Measurements from ENCODE around the gene GLIS2.

The GLIS2 gene

GRCh38 chr16:4376126-4376892, 60.4 kb downstream of the GLIS2 start:
- H3K36me3 ChIP-seq (replicated peaks; ENCODE audit: low read depth, low read length), result no peaks in the 10 kb centered on the region
- peaks cover 3% of the 10 kb centered on the region; the same call in 1 of the 2 replicates for H4K20me1 ChIP-seq (ENCODE audit: insufficient read depth, low read length)
- H3K9me3 ChIP-seq (ENCODE audit: insufficient read depth, low read length), result no peaks in the 10 kb centered on the region
- no peak overlapping the region for H3K4me3 ChIP-seq (ENCODE audit: low read length)
- H3K9ac ChIP-seq (ENCODE audit: low read length), result no peak overlapping the region
- TF ChIP-seq CTCF (IDR thresholded peaks at IDR 0.05; ENCODE audit: low read depth, low read length) (no peak), EZH2phosphoT487 (IDR thresholded peaks at IDR 0.05; ENCODE audit: low read depth) (no peak)
- H3K27ac ChIP-seq (ENCODE audit: low read length), result no peak overlapping the region
- H3K79me2 ChIP-seq (ENCODE audit: low read length), result no peaks in the 10 kb centered on the region
- H3K4me2 ChIP-seq (ENCODE audit: low read length), result no peak overlapping the region
- H2AFZ ChIP-seq (ENCODE audit: low read depth, low read length), result no peak overlapping the region
- no peaks in the 10 kb centered on the region for H3K4me1 ChIP-seq (ENCODE audit: low read length)
- no peaks in the 10 kb centered on the region for H3K27me3 ChIP-seq (ENCODE audit: low read depth, low read length)

- Histone ChIP-seq H3K36me3 (replicated peaks; ENCODE audit: low read depth, low read length) (no peaks in the 10 kb centered on the region), H2AFZ (ENCODE audit: low read depth, low read length) (no peak overlapping the region), H3K4me1 (ENCODE audit: low read length) (no peaks in the 10 kb centered on the region), H3K27ac (ENCODE audit: low read length) (no peak overlapping the region), H4K20me1 (ENCODE audit: insufficient read depth, low read length) (peaks cover 3% of the 10 kb centered on the region; the same call in 1 of the 2 replicates), H3K9ac (ENCODE audit: low read length) (no peak overlapping the region), H3K27me3 (ENCODE audit: low read depth, low read length) (no peaks in the 10 kb centered on the region), H3K4me3 (ENCODE audit: low read length) (no peak overlapping the region), H3K4me2 (ENCODE audit: low read length) (no peak overlapping the region), H3K79me2 (ENCODE audit: low read length) (no peaks in the 10 kb centered on the region), H3K9me3 (ENCODE audit: insufficient read depth, low read length) (no peaks in the 10 kb centered on the region)
- TF ChIP-seq EZH2phosphoT487 (IDR thresholded peaks at IDR 0.05; ENCODE audit: low read depth) (no peak), CTCF (IDR thresholded peaks at IDR 0.05; ENCODE audit: low read depth, low read length) (no peak)
Measured at GRCh38 chr16:4376893-4377572, 61.2 kb downstream of the GLIS2 start.

GRCh38 chr16:4377573-4378154, 61.8 kb downstream of the GLIS2 start:
- H3K9ac ChIP-seq (ENCODE audit: low read length), result no peak overlapping the region
- H3K4me2 ChIP-seq (ENCODE audit: low read length), result no peak overlapping the region
- no peak for TF ChIP-seq EZH2phosphoT487 (IDR thresholded peaks at IDR 0.05; ENCODE audit: low read depth)
- TF ChIP-seq CTCF (IDR thresholded peaks at IDR 0.05; ENCODE audit: low read depth, low read length), result no peak
- no peak overlapping the region for H3K27ac ChIP-seq (ENCODE audit: low read length)
- H3K36me3 ChIP-seq (replicated peaks; ENCODE audit: low read depth, low read length), result no peaks in the 10 kb centered on the region
- no peak overlapping the region for H2AFZ ChIP-seq (ENCODE audit: low read depth, low read length)
- no peaks in the 10 kb centered on the region for H3K79me2 ChIP-seq (ENCODE audit: low read length)
- no peaks in the 10 kb centered on the region for H3K27me3 ChIP-seq (ENCODE audit: low read depth, low read length)
- H4K20me1 ChIP-seq (ENCODE audit: insufficient read depth, low read length), result peaks cover 3% of the 10 kb centered on the region; the same call in 1 of the 2 replicates
- no peaks in the 10 kb centered on the region for H3K4me1 ChIP-seq (ENCODE audit: low read length)
- no peaks in the 10 kb centered on the region for H3K9me3 ChIP-seq (ENCODE audit: insufficient read depth, low read length)
- no peak overlapping the region for H3K4me3 ChIP-seq (ENCODE audit: low read length)

- no peak for TF ChIP-seq EZH2phosphoT487 (IDR thresholded peaks at IDR 0.05; ENCODE audit: low read depth)
- no peak for TF ChIP-seq CTCF (IDR thresholded peaks at IDR 0.05; ENCODE audit: low read depth, low read length)
- H3K79me2 ChIP-seq (ENCODE audit: low read length), result no peaks in the 10 kb centered on the region
- H3K9ac ChIP-seq (ENCODE audit: low read length), result no peak overlapping the region
- H3K4me2 ChIP-seq (ENCODE audit: low read length), result no peak overlapping the region
- no peaks in the 10 kb centered on the region for H4K20me1 ChIP-seq (ENCODE audit: insufficient read depth, low read length)
- H2AFZ ChIP-seq (ENCODE audit: low read depth, low read length), result no peak overlapping the region
- H3K27ac ChIP-seq (ENCODE audit: low read length), result no peak overlapping the region
- no peaks in the 10 kb centered on the region for H3K36me3 ChIP-seq (replicated peaks; ENCODE audit: low read depth, low read length)
- H3K4me1 ChIP-seq (ENCODE audit: low read length), result no peaks in the 10 kb centered on the region
- H3K4me3 ChIP-seq (ENCODE audit: low read length), result no peak overlapping the region
- no peaks in the 10 kb centered on the region for H3K27me3 ChIP-seq (ENCODE audit: low read depth, low read length)
- H3K9me3 ChIP-seq (ENCODE audit: insufficient read depth, low read length), result no peaks in the 10 kb centered on the region
Measured at GRCh38 chr16:4378161-4378666, 62.3 kb downstream of the GLIS2 start.

Measured in OCI-LY3 (cell line).